Activated CD4-positive, alpha-beta T cell treated with anti-CD3 and anti-CD28 coated beads, Interleukin-2, amount 50 U/mL, for 24 hours (primary cell): ENCODE measurements around the gene NCAPH2.

Experiments used
- DNase-seq, 2 donors: peaks; one replicate each; pipeline ENCODE4 v3.0.0-alpha.2; 2020; ENCODE audit warnings: low read depth in 1 of 2, low spot score in 1 of 2

NCAPH2 gene

GRCh38 chr22:50569896-50570535 lies 62.0 kb downstream of the NCAPH2 start:
- DNase-seq = no peak

GRCh38 chr22:50570861-50571260 lies 62.8 kb downstream of the NCAPH2 start:
- DNase-seq = no peak

DNA sequence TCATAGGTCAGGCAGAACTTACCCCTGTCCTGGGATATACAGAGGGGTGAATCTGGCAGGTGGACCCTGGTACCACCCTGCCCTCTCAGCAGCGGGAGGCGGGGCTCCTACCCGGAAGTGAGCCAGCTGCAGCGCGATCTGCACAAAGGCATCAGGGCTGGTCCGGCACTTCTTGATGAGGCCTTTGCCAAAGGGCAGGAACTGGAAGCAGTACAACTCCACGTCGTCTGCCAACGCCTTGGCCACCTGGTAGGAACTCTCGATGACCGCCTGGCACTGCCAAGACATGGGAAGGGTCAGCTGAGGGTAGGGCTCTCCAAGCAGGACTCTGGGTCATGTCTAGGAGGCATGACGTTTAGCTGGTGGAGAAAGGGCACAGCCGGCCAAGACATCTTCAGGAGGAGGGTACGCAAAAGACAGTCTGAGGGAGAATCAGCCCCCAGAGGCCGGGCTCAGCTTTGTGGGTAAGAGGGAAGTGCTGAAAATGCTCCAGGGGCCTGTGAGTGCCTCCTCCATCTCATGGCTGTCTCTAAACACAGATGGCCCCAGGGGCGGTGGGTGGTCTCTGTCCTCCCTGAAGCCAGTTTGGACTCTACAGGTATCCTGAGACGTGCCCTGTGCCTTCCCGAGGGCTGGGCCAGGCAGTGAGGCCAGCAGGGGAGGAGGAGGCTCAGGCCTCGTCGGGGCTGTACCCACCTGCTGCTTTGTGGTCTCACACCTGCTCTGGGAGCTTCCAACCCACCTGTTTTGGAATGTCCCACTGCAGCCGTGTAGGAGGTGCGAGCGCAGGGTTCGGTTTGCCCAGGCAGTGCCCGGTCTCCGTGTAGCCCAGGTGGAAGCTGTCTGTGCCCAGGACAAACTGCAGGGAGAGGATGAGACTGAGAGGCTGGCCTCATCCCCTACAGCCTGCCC lies 63.5 kb downstream of the NCAPH2 start:
- no peak for DNase-seq

DNA sequence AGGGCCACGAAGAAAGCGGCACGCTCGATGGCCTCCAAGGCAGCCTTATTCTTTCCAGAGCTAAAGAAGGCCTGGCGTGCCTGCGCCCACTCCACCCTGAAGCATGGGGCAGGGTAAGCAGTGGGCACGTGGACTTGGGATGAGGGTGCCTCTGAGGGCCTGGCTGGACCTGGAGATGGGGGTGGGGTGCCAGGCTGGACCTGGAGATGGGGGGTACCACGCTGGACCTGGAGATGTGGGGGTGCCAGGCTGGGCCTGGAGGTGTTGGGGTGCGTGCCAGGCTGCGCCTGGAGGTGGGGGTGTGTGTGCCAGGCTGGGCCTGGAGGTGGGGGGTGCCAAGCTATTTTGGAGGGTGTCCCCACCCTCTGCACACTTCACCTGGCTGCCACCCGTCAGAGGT lies 64.9 kb downstream of the NCAPH2 start:
- no peak for DNase-seq

DNA sequence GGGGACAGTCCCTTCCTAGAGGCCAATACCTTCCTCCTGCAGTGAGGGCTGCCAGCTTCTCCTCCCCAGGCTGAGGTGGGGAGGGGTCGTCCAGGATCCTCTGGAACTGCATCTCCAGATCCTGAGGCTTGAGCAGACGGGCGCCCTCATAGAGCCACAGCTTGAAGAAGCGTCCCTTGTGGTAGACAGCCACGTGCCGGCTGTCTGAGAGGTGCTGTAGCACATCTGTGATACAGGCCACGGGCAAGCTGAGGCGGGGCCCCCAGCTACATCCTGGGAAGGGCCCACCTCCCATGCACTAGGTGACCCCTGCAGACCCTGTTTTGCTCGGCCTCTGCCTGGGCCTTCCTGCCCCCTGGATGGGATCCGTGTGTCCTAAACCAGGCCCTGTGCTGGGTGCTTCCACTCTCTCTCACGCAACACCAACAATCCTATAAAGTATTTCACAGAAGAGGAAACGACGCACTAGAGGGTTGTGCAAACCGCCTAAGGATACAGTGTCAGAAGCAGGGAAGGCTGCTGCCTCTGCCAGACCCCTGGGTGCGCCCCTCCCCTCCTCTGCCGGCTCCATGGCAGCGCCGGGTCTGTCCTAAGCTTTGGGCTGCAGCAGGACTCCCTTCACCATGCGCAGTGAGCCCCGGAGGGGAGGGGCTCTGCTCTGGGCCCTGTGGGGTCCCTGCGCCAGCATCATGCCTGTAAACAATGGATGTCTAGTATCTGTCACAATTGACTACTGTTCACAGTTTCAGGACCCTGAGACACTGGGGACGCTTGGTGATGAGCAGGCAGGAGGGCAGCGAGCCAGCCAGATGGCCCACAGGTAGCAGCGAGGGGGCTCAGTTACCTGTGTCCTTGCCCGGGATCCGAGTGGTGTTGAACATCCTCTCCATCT lies 65.7 kb downstream of the NCAPH2 start:
- no peak for DNase-seq

GRCh38 chr22:50574383-50574755 lies 66.3 kb downstream of the NCAPH2 start:
- DNase-seq = no peak
